ENCODE results near the gene RIMKLB.

- TF ChIP-seq CTCF (IDR thresholded peaks at IDR 0.05) (no peak), POLR2A (IDR thresholded peaks at IDR 0.05) (no peak)
Observed at GRCh38 chr12:8701046-8701660, 3.4 kb downstream of the RIMKLB start.
